Ovary (tissue), 3 donors: ENCODE measurements around the gene KRT39.

Source experiments
- CTCF ChIP-seq, 3 donors: fragments of 450-650 bp in 2 of 3; fragments of 200-600 bp in 1 of 3; IDR thresholded peaks; one replicate each; pipeline versions ENCODE4 v1.5.1 to v1.8.0; 2016 to 2022; ENCODE audit warnings: antibody characterized with exemption in 3 of 3, mild to moderate bottlenecking in 1 of 3
- EP300 ChIP-seq: sonication (generic); formaldehyde crosslinking; IDR thresholded peaks from one replicate; pipeline ENCODE4 v1.6.1; 2017; ENCODE audit warnings: antibody characterized with exemption
- POLR2A ChIP-seq: fragments of 450-650 bp; IDR thresholded peaks from one replicate; pipeline ENCODE4 v1.6.1; 2017; ENCODE audit warnings: antibody characterized with exemption, mild to moderate bottlenecking, moderate library complexity
- donor health status: DM: no; HTN: no; CAD: no.

GRCh38 chr17:40993084-40993483, 26.3 kb upstream of the KRT39 start:
- TF ChIP-seq CTCF (IDR thresholded peaks at IDR 0.05) (no peak), POLR2A (no peak), EP300 (no peak)
